ENCODE measurements around the gene CCDC9. TPM values are rescaled to one million over a fixed set of nuclear protein-coding genes. Genes with fewer than 3 reads are reported as not detected.
A peak's percentile ranks its signal among the peaks of the same experiment; 100 is the strongest.

Gene CCDC9
- total and polyA plus RNA-seq, 2 of the 8 experiments (the other 6 are each of a cell fraction or from before 2014, with no cell fraction given): 3.7 to 29.8 TPM

DNA sequence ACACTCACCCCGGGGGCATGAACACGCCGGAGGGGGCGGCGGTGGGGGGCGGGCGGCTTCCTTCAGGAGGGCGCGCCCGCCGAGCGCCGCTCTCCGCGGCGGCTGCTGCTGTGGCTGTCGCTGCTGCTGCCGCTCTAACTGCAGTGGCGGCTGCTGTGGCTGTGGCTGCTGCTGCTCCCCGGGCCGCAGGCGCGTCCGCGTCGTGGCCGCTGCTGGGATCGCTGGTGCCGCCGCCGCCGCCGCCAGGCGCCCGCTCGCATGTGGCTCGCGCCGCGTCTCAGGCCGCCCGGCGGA is 25.5 kb upstream of the CCDC9 start, which contains the start of gene BBC3:
BBC3 (minus strand) TSS at position 279 of the 294 bp plus-strand sequence. CDS start 2,768 bp downstream, outside the sequence.
- peak within 1 kb of the TSS; percentile 100 for H2BK120ac ChIP-seq (replicated peaks; ENCODE audit: low read depth, low read length)
- no peaks in the 10 kb centered on the region for H3K36me3 ChIP-seq (ENCODE audit: control insufficient read depth in 2 of 4, insufficient read depth in 4 of 4, low read length in 3 of 4)
- H3K4me2 ChIP-seq (ENCODE audit: insufficient read depth in 1 of 2, low read depth in 2 of 2, low read length in 2 of 2): peak within 1 kb of the TSS; percentile 94 to 98
- peak within 1 kb of the TSS; percentile 100 for H3K18ac ChIP-seq (ENCODE audit: extremely low read depth, low read length)
- H2AFZ ChIP-seq (ENCODE audit: low read length): 0 out of 2 replicates have a peak within 1 kb of the TSS, but pooled peaks have one; percentile 76
- H4K91ac ChIP-seq (replicated peaks; ENCODE audit: insufficient read length, low read length): peak within 1 kb of the TSS; percentile 100
- peak within 1 kb of the TSS; percentile 100 for H2BK5ac ChIP-seq (ENCODE audit: low read depth, low read length)
- CTCF ChIA-PET (ENCODE audit: partially characterized antibody): no interaction called here
- DNase-seq (ENCODE audit: low read depth in 1 of 2, low spot score in 2 of 2) (no peak), FAIRE-seq (no peak)
- peak within 1 kb of the TSS; percentile 100 for H2BK20ac ChIP-seq (ENCODE audit: low read length)
- peaks cover 16% of the 10 kb centered on the region for H3K79me1 ChIP-seq (ENCODE audit: low read depth, low read length)
- peak within 1 kb of the TSS; percentile 100 for H2BK15ac ChIP-seq (ENCODE audit: low read length)
- peak within 1 kb of the TSS; percentile 97 for H3K56ac ChIP-seq (replicated peaks; ENCODE audit: insufficient read length, low read depth, low read length)
- H3K4me1 ChIP-seq (replicated peaks in 1 of 4; ENCODE audit: control insufficient read depth in 3 of 4, insufficient read depth in 4 of 4, low read length in 3 of 4): peaks cover 12 to 36% (median 24%) of the 10 kb centered on the region in 4 experiments
- peaks cover 14 to 18% of the 10 kb centered on the region in 2 experiments for H4K20me1 ChIP-seq (replicated peaks in 1 of 2; ENCODE audit: control insufficient read depth in 1 of 2, insufficient read depth in 2 of 2, low read length in 2 of 2)
- peak within 1 kb of the TSS; percentile 100 for H2AK5ac ChIP-seq (ENCODE audit: low read depth, low read length)
- H3K14ac ChIP-seq (ENCODE audit: insufficient read length): peak within 1 kb of the TSS; percentile 20
- H3K27ac ChIP-seq (ENCODE audit: low read depth, low read length): peak within 1 kb of the TSS; percentile 94
- H4K8ac ChIP-seq (ENCODE audit: extremely low read depth, insufficient read depth, low read length): peak within 1 kb of the TSS; percentile 88
- WGBS, 2 experiments (ENCODE audit: extremely low coverage in 1 of 2, insufficient coverage in 1 of 2, insufficient read length in 1 of 2, insufficient replicate concordance in 2 of 2, low coverage in 1 of 2, low lambda C conversion rate in 2 of 2, missing lambda C conversion rate in 1 of 2): no CpG with 5 or more reads among the region's 43 CpGs
- peak; percentile 8 for TF ChIP-seq TAF7 (optimal IDR thresholded peaks at IDR 0.05; ENCODE audit: borderline replicate concordance, low read depth, low read length)
- no peak for TF ChIP-seq CTBP2 (IDR thresholded peaks at IDR 0.05; ENCODE audit: borderline replicate concordance, insufficient read depth, insufficient read length, low read length)
- TF ChIP-seq CHD2 (IDR thresholded peaks at IDR 0.05; ENCODE audit: low read length): no peak
- peak; percentile 59 for TF ChIP-seq PHF8 (conservative IDR thresholded peaks at IDR 0.05; ENCODE audit: low read depth, low read length)
- peak; percentile 67 for TF ChIP-seq KDM4A (IDR thresholded peaks at IDR 0.05; ENCODE audit: low read depth, low read length, severe bottlenecking)
- peak within 1 kb of the TSS; percentile 100 for H2BK12ac ChIP-seq (ENCODE audit: low read depth, low read length)
- peak within 1 kb of the TSS; percentile 98 for H4K5ac ChIP-seq (ENCODE audit: insufficient read length, low read depth, low read length)
- POLR2A ChIA-PET (ENCODE audit: partially characterized antibody): no interaction called here
- peaks cover 35% of the 10 kb centered on the region for H3K23me2 ChIP-seq (ENCODE audit: low read depth, low read length)
- no peaks in the 10 kb centered on the region for H3K9me3 ChIP-seq (ENCODE audit: insufficient read depth in 2 of 2, low read depth in 1 of 2, low read length in 1 of 2)
- peak within 1 kb of the TSS; percentile 69 to 77 (median 73) for H3K9ac ChIP-seq (replicated peaks in 1 of 4; ENCODE audit: extremely low read depth in 1 of 4, low read depth in 3 of 4, low read length in 3 of 4)
- peaks cover 5 to 29% of the 10 kb centered on the region in 2 experiments; a peak in 2 of 4 replicates for H3K79me2 ChIP-seq (ENCODE audit: control insufficient read depth in 1 of 2, insufficient read depth in 2 of 2, low read length in 2 of 2)
- H3K23ac ChIP-seq (ENCODE audit: insufficient read length): no peak within 1 kb of the TSS
- peak within 1 kb of the TSS; percentile 100 for H3K4ac ChIP-seq (replicated peaks; ENCODE audit: insufficient read length, low read depth, low read length)
- peak within 1 kb of the TSS; percentile 78 to 99 (median 89) for H3K4me3 ChIP-seq (ENCODE audit: extremely low read depth in 1 of 4, insufficient read depth in 2 of 4, low read depth in 3 of 4, low read length in 4 of 4)
- H3K27me3 ChIP-seq (replicated peaks in 1 of 4; ENCODE audit: control insufficient read depth in 3 of 4, extremely low read depth in 1 of 4, insufficient read depth in 3 of 4, low read length in 3 of 4): no peaks in the 10 kb centered on the region; a peak in 1 of 7 replicates

Measured in H1 (cell line).